DLD1 (cell line): ENCODE results near the gene RGN.
"Not testable (repeated sequence)": the region's sequence is repeated elsewhere in the genome, so short reads cannot be mapped to it uniquely, and the experiment has no call there.

Experiments
- in situ Hi-C: cut with HindIII; loops from 2 replicates; pipeline ENCODE4 v1.10.0; 2017; ENCODE audit warnings: low sequenced_read_pairs

Gene RGN

DNA sequence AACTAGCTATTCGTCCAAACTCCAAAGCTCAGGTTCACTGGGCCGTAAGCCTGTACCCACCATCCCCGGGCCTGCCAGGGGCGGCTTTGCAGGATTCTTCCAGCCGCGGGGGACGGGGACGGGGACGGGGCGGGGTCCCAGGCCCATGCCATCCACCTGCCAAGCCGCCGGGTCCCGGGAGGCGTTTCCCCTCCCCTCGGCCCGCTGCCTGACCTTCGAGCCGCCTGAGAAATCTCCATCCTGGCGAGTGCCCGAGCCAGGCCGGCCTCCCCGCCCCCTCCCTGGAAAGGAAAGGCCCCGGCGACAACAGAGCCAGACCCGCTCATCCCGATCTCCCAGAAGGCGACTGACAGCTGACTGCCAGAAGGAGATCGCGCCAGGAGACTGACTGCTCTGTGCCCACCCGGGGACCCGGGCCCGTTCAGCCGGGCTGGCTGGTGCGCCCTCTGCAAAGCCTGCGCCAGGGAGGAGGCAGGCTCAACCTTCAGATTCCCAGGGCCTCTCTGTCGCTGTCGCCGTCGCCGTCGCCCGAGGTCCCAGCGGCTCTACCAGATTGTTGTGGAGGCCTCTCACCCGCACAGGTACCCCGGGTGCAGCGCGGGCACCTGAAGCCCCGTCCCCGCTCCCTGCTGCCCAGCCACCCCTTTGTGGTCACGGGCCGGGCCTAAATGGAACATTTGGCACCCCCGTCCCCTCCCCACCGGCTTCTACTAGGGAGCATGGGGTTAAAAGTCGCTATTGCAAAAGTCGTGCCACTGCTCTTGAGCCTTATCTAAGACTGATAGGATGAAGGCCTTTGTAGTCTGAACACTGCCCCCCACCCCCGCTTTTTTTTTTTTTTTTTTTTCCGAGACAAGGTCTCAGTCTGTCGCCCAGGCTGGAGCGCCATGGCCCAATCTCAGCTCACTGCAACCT, at the start of gene RGN:
Gene RGN, plus strand, starts transcription at position 315 of the 915 bp plus-strand sequence. CDS start 2,702 bp downstream, outside the sequence.
- in situ Hi-C loops = no loop called here

DNA sequence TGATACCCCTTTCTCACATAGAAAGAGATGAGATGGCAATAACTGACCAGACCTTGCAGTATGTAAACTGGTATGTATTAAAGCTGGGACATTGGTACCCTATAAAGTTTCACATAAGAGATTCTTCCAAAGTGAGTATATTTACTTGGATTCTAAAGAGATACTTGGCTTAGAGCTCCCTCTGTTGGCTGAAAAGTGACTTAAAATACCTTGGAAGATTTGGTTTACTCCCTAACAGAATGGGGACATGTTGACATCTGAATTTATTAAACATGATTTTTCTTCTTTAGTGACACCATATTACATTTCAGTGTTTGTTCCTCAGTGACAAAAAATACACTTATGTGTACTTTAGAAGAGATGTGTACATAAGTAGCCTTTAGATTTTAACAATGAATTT, 47.9 kb upstream of the RGN start:
- in situ Hi-C loops = no loop called here

DNA sequence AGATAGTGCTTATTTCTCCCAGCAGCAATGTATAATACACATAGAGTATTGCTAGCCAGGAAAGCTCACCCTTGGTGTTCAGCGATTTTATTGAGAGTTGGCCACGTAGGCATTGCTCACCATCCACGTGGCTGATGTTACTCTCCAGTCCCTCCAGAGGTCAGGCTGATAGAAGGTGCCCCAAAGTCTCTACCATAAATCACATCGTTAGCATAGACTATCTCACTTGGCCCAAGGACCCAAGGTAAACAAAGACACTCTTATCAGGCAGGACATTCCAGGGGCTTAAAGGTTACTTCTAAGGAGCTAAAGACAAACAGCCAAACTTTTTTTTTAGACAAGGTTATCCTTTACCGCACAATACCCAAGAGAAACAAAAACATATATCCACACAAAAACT, 30.3 kb upstream of the RGN start:
- in situ Hi-C loops = no loop called here

DNA sequence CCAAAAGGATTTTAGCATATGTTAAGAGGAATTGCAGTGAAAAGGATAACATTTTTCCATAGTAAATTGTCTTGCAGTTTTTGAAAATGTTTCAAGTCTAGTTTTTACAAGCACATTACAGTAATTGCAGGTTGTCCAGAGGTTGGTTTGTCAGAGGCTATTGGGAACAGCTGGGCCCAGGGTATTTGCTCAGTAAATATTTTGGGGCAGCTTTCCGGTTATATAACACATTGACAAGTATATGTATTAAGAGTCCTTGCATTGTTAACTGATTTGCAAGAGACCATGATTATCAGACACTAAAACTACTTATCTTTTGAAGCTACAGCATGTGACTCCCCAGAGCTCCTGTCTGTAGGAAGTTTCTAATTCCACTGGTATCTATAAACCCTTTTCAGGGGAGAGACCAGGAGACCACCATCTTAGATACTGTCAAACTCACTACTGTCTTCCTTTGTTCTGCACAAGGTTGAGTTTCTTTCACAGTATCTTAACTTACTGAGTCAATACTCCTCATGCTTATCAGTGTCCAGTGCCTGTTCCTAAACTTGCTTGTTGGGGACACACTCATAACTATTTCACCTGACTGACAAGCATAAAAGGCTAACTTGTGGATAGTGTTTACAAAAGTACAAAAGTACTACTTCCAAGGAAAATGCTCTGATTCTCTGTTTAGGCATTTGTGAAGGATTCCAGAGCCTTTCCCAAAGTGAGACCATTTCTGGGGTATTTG, 18.9 kb upstream of the RGN start:
- in situ Hi-C loops = no loop called here

DNA sequence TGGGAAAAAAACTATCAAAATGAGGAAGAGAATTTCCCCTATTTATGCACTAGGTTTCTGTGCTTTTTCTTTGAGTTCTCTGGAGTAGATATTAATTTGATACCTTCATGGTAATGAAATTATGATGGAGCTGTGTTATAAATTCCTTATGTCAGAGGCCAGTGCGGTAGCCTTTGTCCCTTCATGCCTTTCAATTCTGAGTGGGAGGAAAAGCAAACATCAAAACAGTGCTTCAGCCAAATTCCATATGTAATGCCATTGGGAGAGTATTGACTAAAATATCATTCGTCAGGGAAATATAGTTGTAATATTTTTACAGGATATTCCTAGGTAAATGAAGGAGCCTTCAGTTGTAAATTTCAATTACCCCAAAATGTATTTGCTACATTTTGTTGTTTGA, 17.5 kb upstream of the RGN start:
- in situ Hi-C loops = no loop called here

DNA sequence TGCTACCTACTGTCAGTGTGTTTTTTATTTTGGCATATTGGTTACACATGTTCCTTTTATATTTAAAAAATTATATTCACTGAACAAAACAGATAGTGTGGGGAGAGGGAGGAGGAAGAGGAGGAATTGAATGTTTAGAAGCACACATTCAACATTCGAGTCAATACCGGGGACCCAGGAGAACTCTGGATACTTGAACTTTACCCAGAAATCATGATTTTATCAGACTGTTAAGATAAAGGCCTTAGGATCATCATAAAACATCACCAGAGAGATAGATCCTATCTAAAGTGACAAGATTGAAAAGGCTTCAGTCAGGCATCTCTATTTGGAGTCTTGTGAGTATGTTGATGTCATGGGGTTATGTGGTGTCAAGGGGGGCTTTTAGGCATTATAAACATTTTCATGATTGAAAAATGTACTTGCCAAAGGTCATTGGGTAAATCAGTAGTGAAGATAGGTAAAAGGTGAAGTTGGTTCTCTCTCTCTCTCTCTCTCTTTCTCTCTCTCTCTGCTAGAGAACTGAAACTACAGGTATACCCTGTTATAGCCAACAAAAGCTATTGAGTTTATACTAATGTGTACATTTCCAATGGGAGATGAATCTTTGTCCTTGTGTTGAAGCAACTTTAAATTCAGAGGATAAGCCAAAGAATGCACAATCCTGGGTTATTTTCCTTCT, 16.9 kb upstream of the RGN start:
- in situ Hi-C loops = no loop called here

DNA sequence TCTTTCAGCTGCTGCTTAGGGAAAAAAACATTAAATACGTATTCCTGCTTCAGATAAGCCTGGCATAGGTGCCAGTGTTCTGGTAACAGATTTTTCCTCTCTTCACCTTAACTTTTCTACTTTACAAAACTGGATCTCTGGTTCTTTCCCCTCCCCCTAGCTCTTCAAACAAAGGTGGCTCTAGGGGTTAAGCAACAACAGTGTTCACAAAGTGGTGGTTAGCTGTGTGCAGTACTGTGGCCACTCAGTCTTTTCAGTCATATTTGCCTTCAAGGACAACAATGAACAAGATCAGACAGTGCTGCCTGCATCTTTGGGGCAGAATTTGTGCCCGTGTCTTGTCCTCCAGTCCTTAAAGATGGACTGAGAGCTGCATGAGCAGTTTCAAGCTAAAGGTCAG, 15.1 kb upstream of the RGN start:
- in situ Hi-C loops = no loop called here

DNA sequence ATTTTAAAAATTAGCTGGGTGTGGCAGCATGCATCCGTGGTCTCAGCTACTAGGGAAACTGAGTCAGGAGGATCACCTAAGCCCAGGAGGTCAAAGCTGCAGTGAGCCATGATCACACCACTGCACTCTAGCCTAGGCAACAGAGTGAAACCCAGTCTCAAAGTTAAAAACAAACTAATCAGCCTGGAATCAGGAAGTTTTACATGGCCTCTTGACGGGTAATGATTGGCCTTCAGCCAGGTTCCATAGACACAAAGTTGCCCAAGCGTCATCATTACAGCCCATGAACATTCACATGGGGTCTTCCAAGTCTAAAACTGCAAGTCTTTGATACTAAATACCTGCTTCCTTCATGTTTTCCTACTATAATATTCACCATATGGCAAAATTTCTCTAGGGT, 10.0 kb upstream of the RGN start:
- in situ Hi-C loops = no loop called here

DNA sequence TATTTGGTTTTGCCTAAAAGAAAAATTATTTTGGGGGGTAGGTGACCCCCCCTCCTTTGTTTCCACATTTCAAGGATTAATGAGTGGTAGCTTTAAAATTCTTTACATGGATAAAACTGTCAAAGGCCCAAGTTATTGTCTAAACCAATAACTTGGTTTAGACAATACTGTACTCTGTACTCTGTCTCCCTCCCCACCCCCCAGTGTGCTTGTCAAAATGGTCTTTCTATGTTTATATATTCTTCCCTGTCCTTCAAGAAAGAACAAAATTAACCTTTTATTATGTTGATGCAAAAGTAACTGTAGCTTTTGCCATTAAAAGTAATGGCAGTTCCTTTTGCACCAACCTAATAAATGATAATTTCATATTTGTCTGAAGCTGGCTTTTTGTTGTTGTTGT, 9.5 kb upstream of the RGN start:
- in situ Hi-C loops = no loop called here

DNA sequence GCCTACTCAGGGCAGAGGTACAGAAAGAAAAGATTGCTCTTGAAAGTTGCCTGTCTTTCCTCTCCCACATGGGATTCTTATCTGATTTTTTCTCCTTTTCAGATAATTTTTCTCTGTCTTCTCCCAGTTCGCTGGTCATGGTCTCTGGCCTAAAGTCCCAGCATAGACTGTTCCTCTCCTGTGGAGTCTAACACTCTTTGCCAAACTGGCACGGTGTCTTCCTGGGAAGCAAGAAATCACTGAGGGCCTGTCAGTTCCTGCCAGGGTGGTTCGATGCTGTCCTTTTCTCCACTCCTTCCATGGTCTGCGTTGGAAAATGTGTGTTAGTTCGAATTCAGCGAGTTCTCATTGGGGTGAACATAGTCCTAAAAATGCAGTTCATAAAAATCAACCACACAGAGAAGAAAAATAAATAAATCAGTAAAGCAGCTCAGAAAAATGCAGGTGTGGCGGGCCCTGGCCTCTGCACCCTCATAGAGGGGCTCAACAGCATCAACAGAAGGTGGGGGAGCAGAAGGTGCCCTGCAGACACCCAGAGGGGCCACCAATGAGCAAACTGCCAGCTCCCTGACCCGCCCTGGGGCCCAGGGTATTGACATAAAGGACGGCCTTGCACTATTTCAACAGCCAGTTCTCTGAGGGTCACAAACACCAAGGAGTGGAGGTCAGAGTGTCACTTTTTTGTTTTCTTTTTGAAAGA, 2.1 kb downstream of the RGN start:
- in situ Hi-C loops = no loop called here

DNA sequence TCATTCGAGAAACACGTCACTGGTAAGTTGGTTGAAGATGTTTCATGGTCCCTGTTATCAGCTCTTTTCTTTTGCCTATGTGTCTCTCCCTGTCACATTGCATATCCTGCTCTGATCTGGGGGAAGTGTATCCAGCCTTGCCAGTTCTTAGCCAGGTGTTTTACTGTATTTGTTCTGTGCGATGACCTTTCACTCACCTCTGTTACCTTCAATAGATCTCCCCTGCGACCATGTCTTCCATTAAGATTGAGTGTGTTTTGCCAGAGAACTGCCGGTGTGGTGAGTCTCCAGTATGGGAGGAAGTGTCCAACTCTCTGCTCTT, 2.6 kb downstream of the RGN start:
- in situ Hi-C loops = no loop called here

DNA sequence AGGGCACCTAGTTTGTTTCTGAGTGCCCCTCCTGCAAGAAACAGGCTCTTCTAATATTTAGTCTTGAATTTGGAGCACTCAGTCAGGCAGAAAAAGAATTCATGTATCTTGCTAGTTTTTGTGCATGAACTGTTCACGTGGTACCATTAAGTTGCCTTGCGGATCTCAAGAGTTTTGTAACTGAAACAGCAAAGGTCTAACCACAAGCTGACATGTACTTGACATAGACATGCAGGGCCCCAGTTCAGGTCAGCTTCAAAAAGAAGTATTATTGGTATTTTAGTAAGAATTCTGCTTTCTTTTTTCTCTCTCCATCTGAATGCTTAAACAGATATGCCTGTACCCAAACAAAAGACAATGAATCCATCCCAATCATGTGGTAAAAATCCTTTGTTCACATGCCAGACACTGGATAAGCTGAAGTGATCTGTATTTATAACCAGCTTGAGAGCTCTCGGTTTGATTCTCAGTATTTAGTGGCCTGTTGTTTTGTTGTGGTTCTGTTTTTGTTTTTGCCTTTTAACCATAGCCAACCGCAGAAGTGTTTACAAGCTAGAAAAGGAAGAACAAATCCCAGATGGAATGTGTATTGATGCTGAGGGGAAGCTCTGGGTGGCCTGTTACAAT, 13.0 kb downstream of the RGN start:
- in situ Hi-C loops = no loop called here

DNA sequence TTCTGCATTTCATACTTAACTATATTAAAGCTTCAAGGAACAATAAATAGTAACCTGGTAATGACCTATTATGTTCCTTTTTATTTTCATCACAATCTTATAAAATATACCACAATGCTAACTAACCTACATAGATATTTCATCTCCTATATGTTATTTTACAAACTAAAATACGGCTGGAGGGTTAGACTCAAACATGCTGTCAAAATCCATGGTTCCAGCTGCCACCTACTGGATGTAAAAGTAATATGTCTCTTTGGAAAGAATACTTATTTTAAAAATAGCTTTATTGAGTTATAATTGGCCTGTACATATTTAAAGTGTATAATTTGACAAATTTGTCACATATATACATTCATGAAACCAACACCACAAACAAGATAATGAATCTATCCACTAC, 15.0 kb downstream of the RGN start:
- in situ Hi-C loops = no loop called here

DNA sequence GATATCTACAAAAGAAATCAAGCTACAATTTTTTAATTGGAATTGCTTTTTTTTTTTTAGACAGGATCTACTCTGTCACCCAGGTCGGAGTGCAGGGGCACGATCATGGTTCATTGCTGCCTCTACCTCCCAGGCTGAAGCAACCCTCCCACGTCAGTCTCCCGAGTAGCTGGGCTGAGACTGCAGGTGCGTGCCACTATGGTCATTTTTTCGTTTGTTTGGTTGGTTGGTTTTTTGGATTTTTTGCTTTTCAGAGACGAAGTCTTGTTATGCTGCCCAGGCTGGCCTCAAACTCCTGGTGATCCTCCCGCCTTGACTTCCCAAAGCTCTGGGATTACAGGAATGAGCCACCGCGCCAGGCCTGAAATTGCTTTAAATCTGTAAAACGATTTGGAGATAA, 15.6 kb downstream of the RGN start:
- in situ Hi-C loops = no loop called here

DNA sequence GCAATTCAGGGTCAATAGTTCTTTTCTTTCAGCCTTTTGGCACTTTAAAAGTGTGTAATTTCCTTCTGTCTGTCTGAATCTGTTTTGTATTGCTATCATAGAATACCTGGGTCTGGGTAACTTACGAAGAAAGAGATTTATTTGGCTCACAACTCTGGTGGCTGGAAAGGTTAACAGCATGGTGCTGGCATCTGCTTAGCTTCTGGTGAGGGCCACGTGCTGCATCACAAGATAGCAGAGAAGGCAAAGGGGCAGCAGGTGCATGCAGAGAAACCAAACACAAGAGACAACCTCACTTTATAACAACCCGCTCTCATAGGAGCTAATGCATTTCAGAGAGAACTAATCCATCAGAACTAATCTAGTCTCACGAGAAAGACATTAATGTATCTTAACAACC, 18.8 kb downstream of the RGN start:
- in situ Hi-C loops = no loop called here

DNA sequence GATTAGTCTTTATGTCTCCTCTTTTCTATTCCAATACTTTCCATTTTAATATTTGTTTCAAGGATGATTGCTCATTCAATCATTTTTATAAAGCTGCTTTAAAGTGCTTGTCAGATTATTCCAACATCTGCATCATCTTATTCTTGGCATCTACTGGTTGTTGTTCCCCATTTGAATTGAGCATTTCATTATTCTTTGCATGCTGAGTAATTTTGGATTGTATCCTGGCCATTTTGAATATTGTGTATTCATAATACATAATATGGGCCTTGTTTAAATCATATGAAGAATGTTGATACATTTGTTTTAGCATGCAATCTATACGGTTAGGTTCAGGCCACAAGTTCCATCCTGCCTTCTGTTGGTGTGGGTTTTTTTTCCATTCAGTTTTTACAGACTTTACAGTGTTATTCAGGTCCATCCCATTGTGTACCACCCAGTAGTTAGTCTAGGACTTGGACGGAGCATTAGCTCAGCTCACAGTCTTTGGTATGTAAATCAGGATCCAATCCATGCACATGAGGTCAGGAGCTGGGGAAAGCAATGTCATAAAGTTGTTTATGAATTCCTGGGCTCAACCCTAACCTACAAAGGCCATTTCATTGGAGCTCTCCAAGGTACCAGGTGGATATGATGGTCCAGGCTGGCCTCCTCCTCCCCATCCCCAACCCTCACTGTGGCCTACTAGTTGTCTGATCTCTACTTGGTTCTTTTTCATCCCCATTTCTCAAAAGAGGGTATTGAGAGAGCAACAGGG, 20.3 kb downstream of the RGN start:
- in situ Hi-C loops = no loop called here

DNA sequence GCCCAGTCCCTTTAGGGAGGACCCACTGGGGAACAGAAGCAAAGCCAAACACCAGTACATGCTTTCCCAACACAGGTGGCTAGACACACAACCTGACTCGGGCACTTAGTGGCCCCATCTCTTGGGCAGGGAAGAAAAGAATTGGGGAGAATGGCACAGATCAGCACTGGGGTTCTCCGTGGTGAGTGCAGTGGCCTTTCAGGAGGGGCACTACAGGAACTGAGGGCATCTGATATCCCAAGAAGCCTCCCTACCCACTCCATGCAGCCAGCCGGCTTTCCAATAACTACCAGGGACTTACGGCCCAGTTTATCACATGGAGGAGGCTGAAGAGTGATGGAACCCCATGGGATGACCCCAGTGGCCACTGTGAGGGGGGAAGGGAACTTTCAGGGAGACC, 23.0 kb downstream of the RGN start:
- in situ Hi-C loops = no loop called here

DNA sequence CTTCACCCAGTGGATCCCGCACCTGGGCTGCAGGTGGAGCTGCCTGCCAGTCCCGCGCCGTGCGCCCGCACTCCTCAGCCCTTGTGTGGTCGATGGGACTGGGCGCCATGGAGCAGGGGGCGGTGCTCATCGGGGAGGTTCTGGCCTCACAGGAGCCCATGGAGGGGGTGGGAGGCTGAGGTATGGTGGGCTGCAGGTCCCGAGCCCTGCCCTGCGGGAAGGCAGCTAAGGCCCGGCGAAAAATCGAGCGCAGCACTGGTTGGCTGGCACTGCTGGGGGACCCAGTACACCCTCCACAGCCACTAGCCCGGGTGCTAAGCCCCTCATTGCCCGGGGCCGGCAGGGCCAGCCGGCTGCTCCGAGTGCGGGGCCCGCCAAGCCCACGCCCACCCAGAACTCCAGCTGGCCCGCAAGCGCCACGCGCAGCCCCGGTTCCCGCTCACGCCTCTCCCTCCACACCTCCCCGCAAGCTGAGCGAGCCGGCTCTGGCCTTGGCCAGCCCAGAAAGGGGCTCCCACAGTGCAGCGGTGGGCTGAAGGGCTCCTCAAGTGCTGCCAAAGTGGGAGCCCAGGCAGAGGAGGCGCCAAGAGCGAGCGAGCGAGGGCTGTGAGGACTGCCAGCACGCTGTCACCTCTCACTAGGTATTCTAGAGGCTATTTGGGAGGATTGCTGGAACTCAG, 32.8 kb downstream of the RGN start:
- in situ Hi-C loops = not testable (repeated sequence)

DNA sequence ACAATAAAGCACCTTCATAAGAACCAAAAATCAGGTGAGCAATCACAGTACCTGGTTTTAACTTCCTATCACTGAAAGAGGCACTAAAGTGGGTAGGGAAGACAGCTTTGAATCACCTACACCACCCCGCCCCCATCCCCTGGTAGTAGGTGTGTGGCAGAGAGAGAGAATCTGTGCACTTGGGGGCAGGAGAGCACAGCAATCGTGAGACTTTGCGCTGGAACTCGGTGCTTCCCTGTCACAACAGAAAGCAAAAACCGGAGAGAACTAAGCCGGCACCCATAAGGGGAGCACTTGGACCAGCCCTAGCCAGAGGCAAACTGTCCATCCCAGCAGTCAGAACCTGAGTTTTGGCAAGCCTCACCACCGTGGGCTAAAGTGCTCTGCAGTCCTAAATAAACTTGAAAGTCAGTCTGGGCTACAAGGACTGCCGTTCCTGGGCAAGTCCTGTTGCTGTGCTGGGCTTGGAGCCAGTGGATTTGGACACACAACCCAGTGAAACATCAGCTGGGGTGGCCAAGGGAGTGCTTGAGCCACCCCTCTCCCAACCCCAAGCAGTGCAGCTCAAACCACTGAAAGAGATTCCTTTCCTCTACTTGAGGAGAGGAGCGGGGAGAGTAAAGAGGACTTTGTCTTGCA, 34.2 kb downstream of the RGN start:
- in situ Hi-C loops = no loop called here
